Thyroid gland (tissue), 4 donors: ENCODE data around the gene THBS3. TPM values are rescaled to one million over a fixed set of nuclear protein-coding genes. Genes with fewer than 3 reads are reported as not detected.
"Not testable (repeated sequence)": the region's sequence is repeated elsewhere in the genome, so short reads cannot be mapped to it uniquely, and the experiment has no call there.

ENCODE experiments used
- DNase-seq, 2 donors: peaks; one replicate each; pipeline ENCODE4 v3.0.0-alpha.2; 2019
- H3K27ac ChIP-seq, 3 donors: fragments of 200-600 bp; sonication (generic); 1 replicate in 2 of 3; 2 replicates in 1 of 3; pipeline ENCODE4 v1.5.1; 2016 to 2019; ENCODE audit warnings: mild to moderate bottlenecking in 1 of 3, moderate library complexity in 1 of 3
- H3K27me3 ChIP-seq: fragments of 200-600 bp; sonication (generic); one replicate; pipeline ENCODE4 v1.5.1; 2019
- H3K36me3 ChIP-seq, 2 donors: fragments of 200-600 bp; sonication (generic); one replicate each; pipeline ENCODE4 v1.5.1; 2016 to 2019
- H3K4me1 ChIP-seq, 2 donors: fragments of 200-600 bp; sonication (generic); one replicate each; pipeline ENCODE4 v1.5.1; 2017 to 2019
- H3K4me3 ChIP-seq, 3 donors: fragments of 200-600 bp; sonication (generic); replicated peaks in 1 of 3; 1 replicate in 2 of 3; 2 replicates in 1 of 3; pipeline ENCODE4 v1.5.1; 2016; ENCODE audit warnings: mild to moderate bottlenecking in 1 of 3
- H3K9me3 ChIP-seq: fragments of 200-600 bp; sonication (generic); one replicate; pipeline ENCODE4 v1.5.1; 2017
- POLR2A ChIP-seq, 2 donors: fragments of 450-650 bp; IDR thresholded peaks; one replicate each; pipeline ENCODE4 v1.6.1; 2017; ENCODE audit warnings: antibody characterized with exemption in 2 of 2, mild to moderate bottlenecking in 2 of 2, moderate library complexity in 1 of 2
- WGBS, 2 donors: methylation state at CpG; one replicate each; pipeline ENCODE4 v1.1.5; 2017; 5-methylcytosine and 5-hydroxymethylcytosine counted together
- intact Hi-C: fragments of 100-400 bp; cut with DNase I; formaldehyde crosslinking; loops from one replicate; pipeline ENCODE4 v1.15.1; 2023
- total RNA-seq, 4 donors: library from RNA; depleted of rRNA; stranded (reverse); fragments of >200 nt; gene quantifications; one replicate each; pipeline ENCODE4 v1.2.3, GENCODE V29; 2016
- TF ChIP-seq, protein P1 (sequence below), 6 experiments: fragments of 200-600 bp in 3 of 6; fragments of 450-650 bp in 3 of 6; sonication (generic) in 3 of 6; IDR thresholded peaks; one replicate each; pipeline ENCODE4 v1.5.1; 2016 to 2019; ENCODE audit warnings: antibody characterized with exemption in 6 of 6, mild to moderate bottlenecking in 2 of 6, inconsistent platforms in 1 of 6, moderate library complexity in 1 of 6

THBS3 gene
- total RNA-seq, 4 donors from 2014 or later = 8.5 to 25.7 (median 18.2) TPM

DNA sequence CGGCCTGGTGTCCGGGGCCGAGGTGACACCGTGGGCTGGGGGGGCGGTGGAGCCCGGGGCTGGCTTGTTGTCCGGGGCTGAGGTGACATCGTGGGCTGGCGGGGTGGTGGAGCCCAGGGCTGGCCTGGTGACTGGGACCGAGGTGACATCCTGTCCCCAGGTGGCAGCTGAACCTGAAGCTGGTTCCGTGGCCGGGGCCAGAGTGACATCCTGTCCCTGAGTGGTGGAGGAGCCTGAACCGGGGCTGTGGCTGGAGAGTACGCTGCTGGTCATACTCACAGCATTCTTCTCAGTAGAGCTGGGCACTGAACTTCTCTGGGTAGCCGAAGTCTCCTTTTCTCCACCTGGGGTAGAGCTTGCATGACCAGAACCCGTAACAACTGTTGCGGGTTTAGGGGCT, 15.8 kb downstream of the THBS3 start:
- Histone ChIP-seq H3K27ac (peak overlapping the region in 1 of 3 donors; percentile 96), H3K9me3 (no peaks in the 10 kb centered on the region), H3K27me3 (no peaks in the 10 kb centered on the region), H3K4me1 (peaks cover 9 to 34% of the 10 kb centered on the region in 2 donors), H3K36me3 (no peaks in the 10 kb centered on the region), H3K4me3 (no peak overlapping the region)
- 88 to 100% methylated on average over 5 to 10 of the region's 17 CpGs for WGBS, 2 donors
- TF ChIP-seq POLR2A (IDR thresholded peaks at IDR 0.05) = no peak
- TF ChIP-seq, protein P1, sequence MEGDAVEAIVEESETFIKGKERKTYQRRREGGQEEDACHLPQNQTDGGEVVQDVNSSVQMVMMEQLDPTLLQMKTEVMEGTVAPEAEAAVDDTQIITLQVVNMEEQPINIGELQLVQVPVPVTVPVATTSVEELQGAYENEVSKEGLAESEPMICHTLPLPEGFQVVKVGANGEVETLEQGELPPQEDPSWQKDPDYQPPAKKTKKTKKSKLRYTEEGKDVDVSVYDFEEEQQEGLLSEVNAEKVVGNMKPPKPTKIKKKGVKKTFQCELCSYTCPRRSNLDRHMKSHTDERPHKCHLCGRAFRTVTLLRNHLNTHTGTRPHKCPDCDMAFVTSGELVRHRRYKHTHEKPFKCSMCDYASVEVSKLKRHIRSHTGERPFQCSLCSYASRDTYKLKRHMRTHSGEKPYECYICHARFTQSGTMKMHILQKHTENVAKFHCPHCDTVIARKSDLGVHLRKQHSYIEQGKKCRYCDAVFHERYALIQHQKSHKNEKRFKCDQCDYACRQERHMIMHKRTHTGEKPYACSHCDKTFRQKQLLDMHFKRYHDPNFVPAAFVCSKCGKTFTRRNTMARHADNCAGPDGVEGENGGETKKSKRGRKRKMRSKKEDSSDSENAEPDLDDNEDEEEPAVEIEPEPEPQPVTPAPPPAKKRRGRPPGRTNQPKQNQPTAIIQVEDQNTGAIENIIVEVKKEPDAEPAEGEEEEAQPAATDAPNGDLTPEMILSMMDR (IDR thresholded peaks at IDR 0.05) = no peak
- DNase-seq = no peak
- intact Hi-C loops = no loop called here

DNA sequence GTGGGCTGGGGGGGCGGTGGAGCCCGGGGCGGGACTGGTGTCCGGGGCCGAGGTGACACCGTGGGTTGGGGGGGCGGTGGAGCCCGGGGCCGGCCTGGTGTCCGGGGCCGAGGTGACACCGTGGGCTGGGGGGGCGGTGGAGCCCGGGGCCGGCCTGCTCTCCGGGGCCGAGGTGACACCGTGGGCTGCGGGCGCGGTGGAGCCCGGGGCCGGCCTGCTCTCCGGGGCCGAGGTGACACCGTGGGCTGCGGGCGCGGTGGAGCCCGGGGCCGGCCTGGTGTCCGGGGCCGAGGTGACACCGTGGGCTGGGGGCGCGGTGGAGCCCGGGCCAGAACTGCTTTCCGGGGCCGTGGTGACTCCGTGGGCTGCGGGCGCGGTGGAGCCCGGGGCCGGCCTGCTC, 17.8 kb downstream of the THBS3 start:
- H3K27me3 ChIP-seq, H3K36me3 ChIP-seq, H3K9me3 ChIP-seq, H3K4me3 ChIP-seq, DNase-seq, H3K27ac ChIP-seq, intact Hi-C loops: not testable (repeated sequence)
- H3K4me1 ChIP-seq = peaks cover 9 to 30% of the 10 kb centered on the region in 2 donors
- WGBS, 2 donors = 95% methylated on average over 18 of the region's 45 CpGs; no CpG with 5 or more reads in 1 of the 2 donors

DNA sequence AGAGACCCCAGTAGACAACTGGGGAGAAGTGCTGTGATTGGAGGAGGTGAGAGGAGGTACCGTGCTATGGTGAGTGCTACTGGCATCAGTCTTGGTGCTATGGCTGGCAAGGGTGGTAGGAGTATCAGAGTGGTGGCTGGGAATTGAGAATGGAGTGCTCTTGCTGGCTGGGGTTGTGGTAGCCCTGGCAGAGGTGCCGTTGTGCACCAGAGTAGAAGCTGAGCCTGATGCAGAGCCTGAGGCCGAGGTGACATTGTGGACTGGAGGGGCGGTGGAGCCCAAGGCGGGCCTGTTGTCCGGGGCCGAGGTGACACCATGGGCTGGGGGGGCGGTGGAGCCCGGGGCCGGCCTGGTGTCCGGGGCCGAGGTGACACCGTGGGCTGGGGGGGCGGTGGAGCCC, 19.4 kb downstream of the THBS3 start:
- TF ChIP-seq POLR2A (IDR thresholded peaks at IDR 0.05) = no peak
- TF ChIP-seq, protein P1 (IDR thresholded peaks at IDR 0.05) = no peak
- WGBS, 2 donors = 71 to 88% methylated on average over 2 to 3 of the region's 14 CpGs
- no peak for DNase-seq
- no peak overlapping the region for H3K4me3 ChIP-seq
- H3K9me3 ChIP-seq = no peaks in the 10 kb centered on the region
- H3K27ac ChIP-seq = no peak overlapping the region
- H3K36me3 ChIP-seq = no peaks in the 10 kb centered on the region
- intact Hi-C loops = no loop called here
- H3K4me1 ChIP-seq = peaks cover 0 to 19% of the 10 kb centered on the region in 2 donors
- no peaks in the 10 kb centered on the region for H3K27me3 ChIP-seq

DNA sequence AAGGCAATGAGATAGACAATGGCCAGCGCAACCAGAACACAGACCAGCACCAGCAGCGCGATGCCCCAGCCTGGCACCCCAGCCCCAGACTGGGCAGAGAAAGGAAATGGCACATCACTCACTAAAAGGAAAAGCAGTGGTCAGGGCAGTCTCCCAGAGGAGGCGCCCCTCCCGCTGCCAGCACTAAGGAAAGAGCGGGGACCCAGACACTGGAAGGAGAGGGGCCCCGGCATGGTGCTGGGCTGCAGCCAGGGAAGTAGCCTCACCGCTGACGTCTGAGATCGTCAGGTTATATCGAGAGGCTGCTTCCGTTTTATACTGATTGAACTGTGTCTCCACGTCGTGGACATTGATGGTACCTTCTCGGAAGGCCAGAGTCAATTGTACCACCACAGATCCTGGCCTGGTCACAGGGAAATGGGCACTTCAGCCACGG, 20.2 kb downstream of the THBS3 start:
- intact Hi-C loops = no loop called here
- H3K27ac ChIP-seq = no peak overlapping the region

DNA sequence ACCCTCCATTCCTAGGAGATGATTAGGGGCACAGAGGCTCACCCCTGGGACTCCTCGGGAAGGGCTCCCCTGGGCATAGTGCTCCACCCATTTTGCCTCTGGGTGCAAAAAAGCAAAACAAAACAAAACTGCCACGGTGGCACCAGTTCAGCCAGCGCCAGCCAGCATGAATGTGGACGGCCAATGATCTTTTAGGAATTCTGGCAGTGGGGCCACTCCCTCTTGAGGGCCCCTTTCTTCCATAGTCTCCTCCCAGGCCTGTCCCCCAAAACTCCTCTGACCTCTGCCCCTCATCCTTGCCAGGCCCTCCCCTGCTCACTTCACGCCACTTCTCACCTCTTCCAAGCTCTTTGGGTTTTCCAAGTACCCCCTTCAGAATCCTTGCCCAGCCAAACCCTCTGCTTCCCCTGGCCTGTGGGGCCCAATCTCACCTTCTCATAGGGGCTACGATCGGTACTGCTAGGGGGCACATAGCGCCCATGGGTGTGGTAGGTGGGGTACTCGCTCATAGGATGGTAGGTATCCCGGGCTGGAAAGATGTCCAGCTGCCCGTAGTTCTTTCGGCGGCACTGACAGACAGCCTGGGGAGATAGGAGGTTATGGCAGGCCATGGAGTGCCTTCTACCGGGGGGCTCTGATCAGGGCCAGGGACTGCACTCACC, 20.8 kb downstream of the THBS3 start:
- TF ChIP-seq, protein P1 (IDR thresholded peaks at IDR 0.05) = no peak
- no peak for TF ChIP-seq POLR2A (IDR thresholded peaks at IDR 0.05)
- Histone ChIP-seq H3K27me3 (no peaks in the 10 kb centered on the region), H3K4me3 (no peak overlapping the region), H3K4me1 (peaks cover 0 to 6% of the 10 kb centered on the region in 2 donors), H3K27ac (no peak overlapping the region), H3K9me3 (no peaks in the 10 kb centered on the region), H3K36me3 (no peaks in the 10 kb centered on the region)
- intact Hi-C loops = no loop called here
- no peak for DNase-seq
- 49 to 69% methylated on average over 8 to 14 of the region's 14 CpGs for WGBS, 2 donors

More for the DNA sequence above, 20.2 kb downstream of the THBS3 start:
- peaks cover 0 to 11% of the 10 kb centered on the region in 2 donors for H3K4me1 ChIP-seq
- TF ChIP-seq, protein P1 (IDR thresholded peaks at IDR 0.05) = no peak
- TF ChIP-seq POLR2A (IDR thresholded peaks at IDR 0.05) = no peak
- DNase-seq = no peak
- H3K9me3 ChIP-seq = no peaks in the 10 kb centered on the region
- 75 to 82% methylated on average over 13 to 16 of the region's 16 CpGs for WGBS, 2 donors
- H3K4me3 ChIP-seq = no peak overlapping the region
- no peaks in the 10 kb centered on the region for H3K36me3 ChIP-seq
- no peaks in the 10 kb centered on the region for H3K27me3 ChIP-seq
